HG03064 (cell line): ENCODE results near the gene MBNL1.
"Not testable (repeated sequence)": the region's sequence is repeated elsewhere in the genome, so short reads cannot be mapped to it uniquely, and the experiment has no call there.

Source experiments
- ATAC-seq: cut with Tn5 transposase; IDR thresholded peaks from one replicate; pipeline ENCODE4 v1.9.1; 2021; ENCODE audit warnings: low read depth; ENCODE audit not compliant: unreplicated experiment

Gene MBNL1

GRCh38 chr3:152434142-152434541, 165.4 kb downstream of the MBNL1 start:
- ATAC-seq, result no peak

GRCh38 chr3:152435210-152435609, 166.5 kb downstream of the MBNL1 start:
- ATAC-seq, result not testable (repeated sequence)

- no peak for ATAC-seq
These were observed 168.2 kb downstream of the MBNL1 start for GRCh38 chr3:152436707-152437590.

GRCh38 chr3:152438181-152438580, 169.5 kb downstream of the MBNL1 start:
- no peak for ATAC-seq

GRCh38 chr3:152438706-152439105, 170.0 kb downstream of the MBNL1 start:
- ATAC-seq, result no peak

GRCh38 chr3:152440243-152440642, 171.5 kb downstream of the MBNL1 start:
- ATAC-seq, result not testable (repeated sequence)

- ATAC-seq, result no peak
These were observed 174.7 kb downstream of the MBNL1 start for GRCh38 chr3:152443212-152444023.

GRCh38 chr3:152444029-152444641, 175.4 kb downstream of the MBNL1 start:
- ATAC-seq, result no peak

GRCh38 chr3:152445212-152445611, 176.5 kb downstream of the MBNL1 start:
- ATAC-seq, result no peak

GRCh38 chr3:152446495-152446894, 177.8 kb downstream of the MBNL1 start:
- no peak for ATAC-seq

- ATAC-seq, result no peak
These were observed 178.8 kb downstream of the MBNL1 start for GRCh38 chr3:152447511-152447910.

- no peak for ATAC-seq
These were observed 179.4 kb downstream of the MBNL1 start for GRCh38 chr3:152448091-152448490.

GRCh38 chr3:152452318-152452717, 183.6 kb downstream of the MBNL1 start:
- no peak for ATAC-seq

- ATAC-seq, result no peak
These were observed 185.5 kb downstream of the MBNL1 start for GRCh38 chr3:152454076-152454875.

- no peak for ATAC-seq
These were observed 187.3 kb downstream of the MBNL1 start for GRCh38 chr3:152455989-152456388.

GRCh38 chr3:152457500-152458375, 189.0 kb downstream of the MBNL1 start:
- no peak for ATAC-seq

- ATAC-seq, result no peak
These were observed 189.8 kb downstream of the MBNL1 start for GRCh38 chr3:152458376-152459117.

GRCh38 chr3:152459118-152459515, 190.4 kb downstream of the MBNL1 start:
- ATAC-seq, result no peak

- no peak for ATAC-seq
These were observed 190.8 kb downstream of the MBNL1 start for GRCh38 chr3:152459572-152459971.
